GM10847 (cell line): ENCODE measurements around the gene NOC2L.

Experiments
- POLR2A ChIP-seq: IDR thresholded peaks from 2 replicates; pipeline ENCODE4 v1.6.1; 2011; ENCODE audit not compliant: insufficient read length; ENCODE audit errors: extremely low read depth

Gene NOC2L

GRCh38 chr1:958823-959730 lies at the start of gene NOC2L:
Gene NOC2L (minus strand): TSS chr1:959256. CDS start chr1:959240, 16 bp downstream.
- TF ChIP-seq POLR2A, result peak; percentile 70

- no peak for TF ChIP-seq POLR2A
Observed at GRCh38 chr1:1006305-1007159, 47.5 kb upstream of the NOC2L start.

GRCh38 chr1:1005774-1006304 lies 46.8 kb upstream of the NOC2L start:
- TF ChIP-seq POLR2A, result no peak

- TF ChIP-seq POLR2A, result no peak
Observed at GRCh38 chr1:1004780-1005697, 46.0 kb upstream of the NOC2L start.

- TF ChIP-seq POLR2A, result no peak
Observed at GRCh38 chr1:1004420-1004779, 45.3 kb upstream of the NOC2L start.

- TF ChIP-seq POLR2A, result no peak
Observed at GRCh38 chr1:1003618-1004419, 44.8 kb upstream of the NOC2L start.

- no peak for TF ChIP-seq POLR2A
Observed at GRCh38 chr1:1001057-1001783, 42.2 kb upstream of the NOC2L start.

GRCh38 chr1:1000357-1001056 lies 41.5 kb upstream of the NOC2L start:
- no peak for TF ChIP-seq POLR2A

GRCh38 chr1:999725-1000356 lies 40.8 kb upstream of the NOC2L start, which contains the start of gene HES4:
Gene HES4 (minus strand): TSS chr1:1000097. CDS start chr1:999973, 124 bp downstream.
- TF ChIP-seq POLR2A, result no peak

- no peak for TF ChIP-seq POLR2A
Observed at GRCh38 chr1:998995-999724, 40.1 kb upstream of the NOC2L start.

GRCh38 chr1:998745-998994 lies 39.6 kb upstream of the NOC2L start:
- TF ChIP-seq POLR2A, result no peak
